DMS79 (cell line): Measurements from ENCODE around the gene CPT1A.
A peak's percentile ranks its signal among the peaks of the same experiment; 100 is the strongest.
"Not testable (repeated sequence)": the region's sequence is repeated elsewhere in the genome, so short reads cannot be mapped to it uniquely, and the experiment has no call there.

ENCODE experiments used
- DNase-seq: peaks from one replicate; lab custom pipeline; 2025; lab: John Stamatoyannopoulos, UW

The CPT1A gene

DNA sequence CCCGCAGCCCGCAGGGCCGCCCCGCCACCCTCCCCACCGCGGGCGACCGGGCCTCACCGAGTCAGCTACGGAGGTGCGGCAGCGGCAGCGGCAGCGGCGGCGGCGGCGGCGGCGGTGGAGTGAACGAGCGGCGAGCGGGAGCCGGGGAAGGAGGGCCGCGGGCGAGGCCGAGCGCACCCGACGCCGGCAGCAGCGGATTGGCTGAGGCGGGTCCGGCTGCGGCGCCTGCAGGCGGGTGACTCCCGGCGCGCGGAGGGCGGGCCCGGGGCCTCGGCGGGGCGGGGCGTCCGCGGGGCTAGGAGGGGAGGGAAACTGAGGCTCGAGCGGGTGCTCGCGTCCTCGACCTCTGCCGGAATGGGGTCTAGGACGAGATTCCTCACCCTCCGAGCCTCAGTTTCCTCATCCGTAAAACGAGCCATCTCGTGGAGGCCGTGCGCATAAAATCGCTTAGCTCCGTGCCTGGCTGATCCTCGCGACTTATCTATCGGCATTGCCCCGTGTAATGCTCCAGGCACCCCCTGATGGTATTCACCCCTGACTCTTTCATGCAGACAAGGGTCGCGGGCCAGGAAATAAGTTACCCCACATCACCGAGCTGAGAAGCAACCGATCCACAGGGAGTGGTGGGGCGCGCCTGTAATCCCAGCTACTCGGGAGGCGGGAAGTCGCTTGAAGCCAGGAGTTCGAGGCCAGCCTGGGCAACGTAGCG is at the start of gene CPT1A:
Gene CPT1A, minus strand, starts transcription at position 199 of the 709 bp plus-strand sequence. CDS start 26,442 bp downstream, outside the sequence.
- peak; percentile 26 for DNase-seq

DNA sequence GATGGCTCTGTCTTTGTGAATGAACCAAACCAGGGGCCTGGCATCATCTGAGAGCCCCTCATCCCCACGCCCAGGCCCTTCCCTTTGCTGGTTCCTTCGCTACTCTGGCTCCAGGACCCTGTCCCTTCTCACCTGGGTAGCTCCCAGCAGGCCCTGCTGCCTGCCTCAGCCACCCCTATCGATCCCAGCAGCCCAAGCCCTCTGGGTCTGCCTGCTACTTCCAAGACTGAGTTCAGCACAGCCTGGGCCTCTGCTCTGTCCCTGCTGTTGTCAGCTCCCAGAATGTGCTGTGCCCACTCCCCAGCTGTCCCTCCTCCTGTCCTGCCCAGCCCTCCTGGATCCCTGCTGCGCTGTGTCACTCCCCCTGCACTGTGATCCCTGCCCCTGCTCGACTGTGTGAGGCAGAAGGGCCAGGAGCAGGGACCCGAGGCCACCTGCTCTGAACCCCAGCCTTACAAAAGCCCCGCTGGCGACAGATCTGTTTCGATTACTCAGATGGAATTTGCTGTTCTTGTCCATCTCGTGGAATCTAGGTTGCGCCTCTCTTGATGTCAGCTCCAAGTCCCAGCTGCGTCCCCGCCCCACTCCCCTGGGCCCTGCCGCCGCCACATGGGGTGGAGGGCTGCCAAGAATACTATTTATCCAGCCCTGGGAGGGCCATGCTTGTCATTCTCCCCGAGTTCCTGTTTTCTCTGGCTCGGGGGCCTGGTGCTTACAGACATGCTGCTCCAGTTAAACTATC is 48.9 kb upstream of the CPT1A start:
- DNase-seq: no peak

DNA sequence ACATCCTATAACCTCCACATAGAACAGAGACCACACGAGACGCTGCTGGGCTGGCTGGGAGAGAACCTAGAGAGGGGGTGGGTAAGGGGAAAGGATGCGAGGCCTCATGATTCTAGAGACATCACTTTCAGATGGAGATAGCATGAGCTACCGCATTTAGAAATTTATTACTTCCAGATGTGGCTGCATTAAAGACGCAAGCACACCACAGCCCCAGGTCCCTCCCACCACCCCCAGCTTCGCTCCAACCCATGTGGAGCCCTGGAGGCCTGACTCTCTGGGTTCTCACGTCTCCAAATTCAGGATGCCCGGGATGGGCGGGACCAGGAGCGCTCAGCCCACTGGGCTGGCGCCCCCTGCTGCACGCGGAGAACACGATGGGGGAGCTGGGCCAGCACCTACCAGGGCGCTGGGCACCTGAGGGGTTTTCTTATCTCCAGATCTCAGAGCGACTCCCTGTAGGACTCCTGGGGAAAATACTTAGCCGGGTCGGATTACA is 48.3 kb upstream of the CPT1A start:
- DNase-seq: no peak

DNA sequence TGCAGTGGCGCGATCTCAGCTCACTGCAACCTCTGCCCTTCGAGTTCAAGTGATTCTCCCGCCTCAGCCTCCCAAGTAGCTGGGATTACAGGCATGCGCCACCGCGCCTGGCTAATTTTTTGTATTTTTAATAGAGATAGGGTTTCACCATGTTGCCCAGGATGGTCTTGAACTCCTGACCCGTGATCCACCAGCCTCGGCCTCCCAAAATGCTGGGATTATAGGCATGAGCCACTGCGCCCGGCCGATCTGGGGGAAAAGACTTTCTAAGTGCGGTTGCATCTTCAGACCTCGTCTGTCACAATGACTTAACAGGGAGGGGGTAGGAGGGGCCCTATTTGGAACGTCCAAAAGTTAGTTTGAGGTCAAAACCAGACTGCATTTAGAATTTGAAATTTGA is 43.1 kb upstream of the CPT1A start:
- not testable (repeated sequence) for DNase-seq

DNA sequence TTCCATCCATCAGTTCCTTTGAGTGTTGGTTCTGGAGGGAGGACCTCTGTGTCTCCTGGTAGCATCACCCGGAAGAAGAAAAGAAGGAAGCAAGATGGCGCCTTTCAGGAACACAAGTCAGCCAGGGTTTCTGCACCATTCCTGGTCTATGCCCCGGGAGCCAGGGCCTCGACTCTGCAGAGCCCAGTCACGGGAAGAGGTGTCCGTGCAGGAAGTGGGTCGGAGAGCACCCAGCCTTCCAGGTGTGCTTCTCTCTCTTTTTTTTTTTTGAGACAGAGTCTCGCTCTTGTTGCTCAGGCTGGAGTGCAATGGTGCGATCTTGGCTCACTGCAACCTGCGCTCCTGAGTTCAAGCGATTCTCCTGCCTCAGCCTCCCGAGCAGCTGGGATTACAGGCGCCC is 40.7 kb upstream of the CPT1A start:
- no peak for DNase-seq

DNA sequence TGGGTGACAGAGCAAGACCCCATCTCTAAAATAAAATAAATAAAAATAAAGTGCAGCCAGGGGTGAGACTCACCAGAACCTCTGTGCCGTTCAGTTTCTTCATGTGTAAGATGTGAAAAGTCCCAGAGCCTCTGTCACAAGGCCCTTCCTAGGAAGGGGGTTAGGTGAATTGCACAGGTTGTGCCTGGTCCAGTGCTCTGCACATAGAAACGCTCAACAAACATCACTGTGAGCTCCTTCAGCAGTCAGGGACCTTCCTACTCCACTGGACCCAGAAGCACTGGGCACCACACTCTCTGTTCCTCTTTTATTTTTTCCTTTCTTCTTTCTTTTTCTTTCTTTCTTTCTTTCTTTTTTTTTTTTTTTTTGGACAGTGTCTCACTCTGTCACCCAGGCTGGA is 39.6 kb upstream of the CPT1A start:
- no peak for DNase-seq

DNA sequence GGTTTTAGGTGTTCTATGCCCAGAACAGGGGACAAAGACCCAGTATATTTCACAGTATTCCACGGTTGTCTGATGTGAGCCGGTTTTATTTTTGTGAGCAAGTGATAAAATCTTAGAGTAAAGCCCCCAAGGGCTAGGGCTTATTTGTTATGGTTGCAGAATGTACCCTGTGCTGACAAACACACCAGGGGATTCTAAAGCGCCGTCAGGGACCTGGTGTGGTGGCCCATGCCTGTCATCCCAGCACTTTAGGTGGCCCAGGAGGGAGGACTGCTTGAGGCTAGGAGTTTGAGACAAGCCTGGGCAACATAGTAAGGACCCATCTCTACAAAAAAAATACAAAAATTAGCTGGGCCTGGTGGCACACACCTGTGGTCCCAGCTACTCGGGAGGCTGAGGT is 39.1 kb upstream of the CPT1A start:
- no peak for DNase-seq

DNA sequence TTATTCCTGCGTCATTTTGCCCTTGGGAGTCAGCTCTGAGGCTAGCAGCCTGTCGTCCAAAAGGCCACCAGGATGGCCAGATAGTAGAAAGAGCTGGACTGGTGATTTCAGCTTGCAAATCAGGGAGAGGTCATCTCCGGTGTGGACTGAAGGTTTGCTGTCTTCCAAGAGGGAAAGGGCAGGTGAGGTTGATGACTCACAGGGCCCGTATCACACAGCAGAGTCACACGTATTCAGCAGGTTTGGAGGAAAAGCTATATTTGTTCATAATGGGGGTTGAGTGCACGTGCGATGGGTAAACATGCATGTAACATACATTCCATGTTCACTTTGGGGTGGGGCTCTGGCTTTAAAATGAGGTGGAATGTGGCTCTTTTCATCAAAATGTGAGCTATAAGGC is 36.3 kb upstream of the CPT1A start:
- no peak for DNase-seq

DNA sequence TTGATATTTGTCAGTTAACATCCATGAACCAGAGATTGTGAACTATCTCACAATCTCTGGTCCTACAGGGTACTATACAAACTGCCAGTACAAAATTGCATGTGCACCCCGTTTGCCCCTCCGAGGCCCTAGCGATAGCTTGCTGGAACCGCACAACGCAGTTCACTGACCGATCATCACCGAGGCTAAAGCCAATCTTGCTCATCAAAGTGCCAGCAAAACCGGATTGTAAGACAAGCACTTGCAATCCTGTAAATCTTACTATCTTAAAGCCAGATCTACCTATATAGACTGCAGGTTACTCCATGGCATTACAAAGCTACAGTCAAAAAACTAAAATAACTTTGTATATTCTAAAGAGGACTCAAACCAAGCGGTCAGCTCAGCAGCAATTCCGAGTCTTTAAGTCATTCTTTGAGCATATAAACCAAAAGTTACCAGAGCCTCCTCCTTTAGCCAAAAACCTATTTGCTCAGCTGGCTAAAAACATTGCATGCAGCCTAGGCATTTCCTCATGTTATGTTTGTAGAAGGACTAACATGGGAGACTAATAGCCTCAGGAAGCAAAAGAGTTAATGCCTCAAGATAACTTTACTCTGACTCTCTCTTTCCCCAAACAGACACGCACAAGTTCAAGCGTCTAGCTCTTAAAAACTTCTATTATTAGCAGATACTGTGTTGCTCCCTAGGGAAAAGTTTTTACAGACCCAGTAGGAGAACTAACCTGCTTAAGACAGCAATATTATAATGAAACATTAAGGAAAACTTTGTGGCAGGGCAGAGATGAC is 30.7 kb upstream of the CPT1A start:
- no peak for DNase-seq

DNA sequence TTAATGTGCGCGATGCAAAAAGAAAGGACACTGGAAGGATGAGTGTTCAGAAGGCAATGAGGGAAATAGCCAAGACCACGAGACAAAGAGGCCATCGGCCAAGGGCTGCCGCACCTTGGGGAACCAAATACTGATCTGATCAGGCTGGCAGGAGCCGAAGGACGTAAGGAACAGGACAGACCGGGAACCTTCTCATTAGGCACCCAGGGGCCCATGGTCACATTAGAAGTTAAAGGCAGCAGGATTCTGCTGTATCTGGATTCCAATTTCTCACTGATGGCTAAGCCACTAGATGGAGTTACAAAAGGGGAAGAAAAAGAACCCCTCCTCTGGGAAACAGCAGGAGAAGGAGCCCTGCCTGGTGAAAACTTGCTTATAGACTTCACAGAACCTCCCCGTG is 28.8 kb upstream of the CPT1A start:
- no peak for DNase-seq

DNA sequence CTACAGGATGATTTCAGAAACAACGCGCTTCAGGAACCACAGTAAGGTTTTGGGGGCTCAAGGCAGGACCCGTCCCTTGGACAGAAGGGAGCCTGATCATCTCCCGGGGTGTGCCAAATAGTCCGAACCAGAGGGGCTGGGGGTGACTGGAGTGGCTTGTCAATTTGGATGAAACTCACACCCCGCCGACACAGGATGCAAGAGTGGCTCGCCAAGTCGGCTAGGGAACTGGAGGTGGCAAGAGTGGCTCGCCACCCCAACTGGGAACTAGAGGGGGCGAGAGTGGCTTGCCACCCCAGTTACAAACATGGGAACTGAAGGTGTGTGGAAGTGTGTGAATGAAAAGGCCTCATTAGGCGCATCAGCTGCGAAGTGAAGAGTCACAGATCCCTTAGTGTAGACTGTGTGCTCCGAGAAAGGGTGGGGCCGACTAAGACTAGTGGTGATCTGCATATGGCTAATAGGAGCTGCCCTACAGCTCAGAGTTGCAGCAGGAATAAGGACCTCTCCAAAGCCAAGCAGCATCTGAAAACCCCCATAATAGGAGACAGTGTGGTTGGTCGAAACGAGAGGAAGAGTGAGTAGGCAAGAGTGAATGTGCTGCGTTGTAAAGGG is 26.6 kb upstream of the CPT1A start:
- DNase-seq: no peak

DNA sequence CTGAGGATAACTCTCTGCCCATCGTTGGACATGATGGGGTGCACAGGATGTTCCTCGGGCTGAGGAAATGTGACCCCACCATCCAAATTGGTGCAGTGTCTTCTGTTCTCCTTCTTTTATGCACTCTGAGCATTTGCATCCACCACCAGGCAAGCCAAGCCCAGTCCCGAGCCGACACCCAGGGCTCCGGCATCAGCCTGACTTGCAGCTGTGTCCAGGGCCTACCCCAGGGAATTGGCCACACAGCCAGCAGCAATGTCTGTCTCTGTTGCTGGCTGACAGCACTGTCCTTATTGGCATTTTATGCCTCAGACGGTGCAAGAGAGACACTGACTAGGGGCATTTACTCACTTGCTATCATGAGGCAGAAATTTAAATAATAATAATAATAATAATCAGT is 25.4 kb upstream of the CPT1A start:
- no peak for DNase-seq

DNA sequence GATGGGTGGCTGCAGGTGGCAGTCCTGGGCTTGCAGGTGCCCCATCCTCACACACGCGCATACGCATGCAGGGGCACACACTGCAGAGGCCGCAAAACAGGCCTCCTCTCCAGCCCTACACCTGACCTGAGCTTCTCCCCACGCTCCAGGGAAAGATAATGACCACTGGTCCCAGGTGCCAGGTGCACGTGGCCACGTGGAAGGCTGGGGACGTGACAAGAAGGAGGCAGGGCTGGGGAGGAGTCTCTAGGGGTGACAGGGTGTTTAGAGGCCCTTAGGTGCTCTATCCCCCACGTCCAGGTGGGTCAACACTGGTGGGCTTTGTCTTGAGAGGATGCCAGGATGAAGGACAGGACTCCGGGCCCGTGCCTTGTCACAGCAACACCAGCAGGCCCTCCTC is 23.5 kb upstream of the CPT1A start:
- DNase-seq: no peak

DNA sequence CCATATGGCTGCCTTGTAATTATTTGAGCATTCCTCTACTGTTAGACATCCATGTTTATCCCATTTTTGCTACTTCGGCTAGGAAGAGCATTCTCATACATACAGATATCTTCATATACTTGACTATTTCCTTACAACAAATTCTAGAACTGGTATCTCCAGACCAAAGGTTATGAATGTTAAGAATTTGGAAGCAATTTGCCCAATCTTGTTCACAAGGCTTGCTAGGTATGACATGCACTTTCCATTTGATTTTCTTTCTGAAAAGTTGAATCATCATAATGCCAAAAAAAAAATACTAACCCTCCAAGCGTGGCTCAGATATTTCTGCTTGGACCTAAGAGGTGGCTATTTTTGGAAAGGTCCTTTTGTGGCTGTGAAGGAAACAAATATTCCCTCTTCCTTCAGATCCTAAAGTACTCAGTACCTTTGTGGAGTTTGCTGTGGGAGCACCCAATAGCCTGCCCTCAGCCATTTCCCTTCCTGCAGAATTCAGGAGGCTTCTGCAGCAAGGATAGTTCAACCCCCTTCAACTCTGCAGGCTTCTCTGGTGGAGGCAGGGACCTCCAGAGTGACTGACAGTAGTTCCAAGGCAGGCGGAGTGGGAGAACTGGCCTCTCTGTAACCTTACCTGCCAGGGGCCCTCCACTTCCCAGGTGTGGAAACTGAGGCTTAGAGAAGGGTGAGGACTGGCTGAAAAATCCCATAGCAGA is 22.0 kb upstream of the CPT1A start:
- DNase-seq: no peak

DNA sequence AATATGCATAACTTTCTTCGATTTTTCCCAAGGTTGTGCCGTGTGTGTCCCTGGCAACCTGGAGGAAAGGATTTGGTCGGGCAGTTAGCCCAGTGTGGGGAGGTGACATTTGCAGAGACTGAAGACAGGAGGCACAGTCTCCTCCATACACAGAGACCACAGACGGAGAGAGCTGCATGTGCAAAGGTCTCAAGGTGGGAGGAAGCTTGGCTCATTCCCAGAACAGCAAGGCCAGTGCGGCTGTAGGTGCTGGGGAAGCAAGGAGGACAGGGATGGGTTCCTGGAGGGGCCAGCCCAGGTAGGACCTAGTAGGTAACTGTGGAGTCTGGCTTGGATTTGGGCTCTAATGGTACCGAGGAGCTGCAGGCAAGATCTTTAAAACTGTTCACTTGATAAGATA is 20.7 kb upstream of the CPT1A start:
- no peak for DNase-seq

DNA sequence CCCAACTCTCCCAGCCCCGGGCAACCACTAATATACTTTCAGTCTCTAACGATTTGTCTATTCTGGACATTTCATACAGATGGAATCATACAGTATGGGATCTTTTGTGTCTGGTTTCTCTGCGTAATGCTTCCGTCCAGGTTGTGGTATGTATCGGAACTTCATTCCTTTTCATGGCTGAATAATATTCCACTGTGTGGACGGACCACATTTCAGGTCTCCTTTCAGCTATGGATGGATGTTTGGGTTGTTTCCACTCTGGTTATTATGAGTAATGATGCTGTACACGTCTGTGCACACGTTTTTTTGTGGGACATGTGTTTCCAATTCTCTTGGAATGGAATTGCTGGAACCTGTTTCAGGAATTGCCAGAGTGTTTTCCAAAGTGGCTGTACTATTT is 17.4 kb upstream of the CPT1A start:
- no peak for DNase-seq

DNA sequence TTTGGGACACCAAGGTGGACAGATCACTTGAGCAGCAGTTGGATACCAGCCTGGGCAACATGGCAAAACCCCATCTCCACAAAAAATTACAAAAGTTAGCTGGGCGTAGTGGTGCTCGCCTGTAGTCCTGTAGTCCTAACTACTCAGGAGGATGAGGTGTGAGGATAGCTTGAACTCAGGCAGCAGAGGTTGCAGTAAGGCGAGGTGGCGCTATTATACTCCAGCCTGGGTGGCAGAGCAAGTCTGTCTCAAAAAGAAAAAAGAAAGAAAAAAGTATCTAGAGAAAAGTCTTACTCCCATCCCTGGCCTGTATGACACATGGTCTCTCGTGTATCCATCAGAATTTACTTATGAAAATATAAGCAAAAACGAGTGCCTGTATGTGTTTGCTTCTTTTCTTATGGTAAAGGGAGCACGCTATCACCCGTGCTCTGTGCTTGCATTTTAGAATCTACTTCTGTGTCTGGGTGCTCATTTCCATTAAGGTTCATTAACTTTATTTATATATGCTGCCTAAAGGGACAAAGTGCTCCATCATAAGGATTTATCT is 15.4 kb upstream of the CPT1A start:
- DNase-seq: no peak

DNA sequence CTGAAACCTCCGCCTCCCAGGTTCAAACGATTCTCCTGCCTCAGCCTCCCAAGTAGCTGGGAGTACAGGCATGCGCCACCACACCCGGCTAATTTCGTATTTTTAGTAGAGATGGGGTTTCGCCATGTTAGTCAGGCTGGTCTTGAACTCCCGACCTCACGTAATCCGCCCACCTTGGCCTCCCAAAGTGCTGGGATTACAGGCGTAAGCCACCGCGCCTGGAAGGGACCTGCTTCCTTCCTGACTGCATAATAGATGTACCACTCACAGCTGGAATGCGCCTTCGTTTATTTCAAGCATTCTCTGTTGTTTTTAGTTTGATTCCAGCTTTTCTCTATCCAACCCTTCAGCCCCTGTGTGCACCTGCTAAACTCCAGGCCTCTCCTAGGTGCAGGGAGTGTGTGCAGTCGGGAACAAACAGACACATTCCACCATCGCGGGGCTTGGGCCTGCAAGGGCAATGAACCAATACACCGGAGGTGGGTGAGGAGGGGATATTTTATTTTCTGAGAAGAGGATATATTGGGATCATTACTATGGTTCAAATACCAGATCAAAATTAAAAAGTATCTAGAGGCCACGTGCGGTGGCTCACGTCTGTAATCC is 14.8 kb upstream of the CPT1A start:
- DNase-seq: not testable (repeated sequence)

DNA sequence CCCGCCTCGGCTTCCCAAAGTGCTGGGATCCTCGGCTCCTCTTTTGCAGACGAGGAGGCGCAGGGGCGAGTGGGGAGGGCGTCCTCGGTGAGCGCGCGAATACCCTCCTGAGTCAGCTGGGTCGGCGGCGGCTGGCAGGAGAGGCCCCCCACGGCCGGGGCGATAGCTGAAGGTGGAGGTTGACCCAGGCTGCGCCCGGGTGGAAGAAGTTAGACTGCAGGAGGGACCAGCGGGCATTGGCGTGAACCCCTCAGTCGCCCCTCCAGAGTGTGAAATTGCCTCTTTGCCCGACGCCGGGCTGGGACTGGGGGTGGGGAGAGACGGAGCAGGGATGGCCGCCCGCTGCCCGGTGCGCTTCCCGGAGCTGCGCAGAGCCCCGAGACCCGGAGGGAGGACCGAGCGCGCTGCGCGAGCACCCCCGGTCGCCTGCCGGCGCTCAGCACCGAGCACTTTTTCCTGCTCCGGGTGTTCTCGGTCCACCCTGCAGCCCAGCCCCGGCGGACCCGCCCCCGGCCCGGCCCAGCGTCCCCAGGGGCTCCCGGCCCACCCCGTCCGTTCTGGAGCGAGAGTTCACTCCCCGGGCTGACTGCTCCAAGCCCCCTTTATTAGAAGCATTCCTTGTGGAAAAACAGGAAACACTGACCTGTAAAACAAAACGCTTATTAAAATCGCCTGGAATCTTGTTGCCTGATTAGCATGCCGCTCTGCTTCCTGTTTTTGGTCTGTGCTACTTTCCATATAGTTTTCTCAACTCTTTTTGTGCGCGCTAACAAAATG is 13.7 kb upstream of the CPT1A start:
- no peak for DNase-seq
